ENCODE data around the gene ARHGAP8. TPM values are rescaled to one million over a fixed set of nuclear protein-coding genes. Genes with fewer than 3 reads are reported as not detected.

Gene ARHGAP8
- total RNA-seq, 4 donors from 2014 or later = 14.9 to 38.8 (median 18.3) TPM

DNA sequence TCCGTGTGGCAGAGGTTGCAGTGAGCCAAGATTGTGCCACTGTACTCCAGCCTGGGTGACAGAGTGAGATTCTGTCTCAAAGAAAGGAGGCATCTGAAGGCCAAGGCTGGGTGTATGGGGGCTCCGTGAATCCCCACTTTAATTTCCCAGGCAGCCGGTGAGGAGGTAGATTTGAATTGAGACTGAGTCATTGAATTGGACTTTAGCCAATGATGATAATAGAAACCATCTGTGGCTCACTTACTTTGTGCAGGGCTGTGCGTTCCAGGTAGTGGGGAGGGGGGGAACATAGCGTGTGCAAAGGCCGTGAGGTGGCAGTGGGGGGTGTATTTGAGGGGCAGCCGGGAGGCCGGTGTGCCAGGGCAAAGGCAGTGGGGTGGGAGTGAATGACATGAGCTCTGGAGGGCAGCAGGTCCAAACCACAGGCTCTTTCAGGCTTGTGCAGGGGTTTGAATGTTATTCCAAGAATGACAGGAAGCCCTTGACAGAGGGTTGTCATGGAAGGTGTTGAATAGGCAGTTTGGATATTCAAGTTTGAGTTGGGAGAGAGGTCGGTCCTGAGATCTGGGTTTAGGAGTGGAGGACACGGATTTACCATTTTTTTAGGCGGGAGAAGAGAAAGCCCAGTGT is 6.1 kb downstream of the ARHGAP8 start:
- Histone ChIP-seq H3K9me3 (no peaks in the 10 kb centered on the region), H3K4me1 (peaks cover 0 to 29% (median 0%) of the 10 kb centered on the region in 4 donors), H3K27me3 (no peaks in the 10 kb centered on the region), H3K36me3 (no peaks in the 10 kb centered on the region), H3K4me3 (no peak overlapping the region), H3K27ac (no peak overlapping the region)
- peak in 1 of 3 donors; percentile 49 for DNase-seq
- no peak for TF ChIP-seq POLR2A (IDR thresholded peaks at IDR 0.05)
- TF ChIP-seq, protein P1, sequence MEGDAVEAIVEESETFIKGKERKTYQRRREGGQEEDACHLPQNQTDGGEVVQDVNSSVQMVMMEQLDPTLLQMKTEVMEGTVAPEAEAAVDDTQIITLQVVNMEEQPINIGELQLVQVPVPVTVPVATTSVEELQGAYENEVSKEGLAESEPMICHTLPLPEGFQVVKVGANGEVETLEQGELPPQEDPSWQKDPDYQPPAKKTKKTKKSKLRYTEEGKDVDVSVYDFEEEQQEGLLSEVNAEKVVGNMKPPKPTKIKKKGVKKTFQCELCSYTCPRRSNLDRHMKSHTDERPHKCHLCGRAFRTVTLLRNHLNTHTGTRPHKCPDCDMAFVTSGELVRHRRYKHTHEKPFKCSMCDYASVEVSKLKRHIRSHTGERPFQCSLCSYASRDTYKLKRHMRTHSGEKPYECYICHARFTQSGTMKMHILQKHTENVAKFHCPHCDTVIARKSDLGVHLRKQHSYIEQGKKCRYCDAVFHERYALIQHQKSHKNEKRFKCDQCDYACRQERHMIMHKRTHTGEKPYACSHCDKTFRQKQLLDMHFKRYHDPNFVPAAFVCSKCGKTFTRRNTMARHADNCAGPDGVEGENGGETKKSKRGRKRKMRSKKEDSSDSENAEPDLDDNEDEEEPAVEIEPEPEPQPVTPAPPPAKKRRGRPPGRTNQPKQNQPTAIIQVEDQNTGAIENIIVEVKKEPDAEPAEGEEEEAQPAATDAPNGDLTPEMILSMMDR (IDR thresholded peaks at IDR 0.05) = no peak

DNA sequence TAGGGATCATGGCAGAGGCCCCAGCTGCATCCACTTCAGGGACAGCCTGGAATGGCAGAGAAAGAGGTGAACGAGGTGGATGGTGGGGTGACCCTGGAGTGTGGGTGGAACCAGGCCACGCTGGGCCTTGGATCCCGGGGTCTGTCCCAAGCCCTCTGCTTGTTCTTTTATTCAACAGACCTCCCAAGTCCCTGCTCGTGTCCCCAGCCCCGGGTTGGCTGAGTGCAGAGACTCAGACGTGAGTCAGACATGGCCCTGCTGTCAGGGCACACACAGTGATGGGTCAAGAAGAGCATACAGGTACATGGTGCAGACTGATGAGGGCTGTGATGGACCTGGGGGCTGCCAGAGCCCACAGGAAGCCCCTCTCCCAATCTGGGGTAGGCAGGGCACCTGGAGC is 6.6 kb downstream of the ARHGAP8 start:
- Histone ChIP-seq H3K36me3 (no peaks in the 10 kb centered on the region), H3K4me1 (peaks cover 0 to 28% (median 0%) of the 10 kb centered on the region in 4 donors), H3K4me3 (no peak overlapping the region), H3K27ac (no peak overlapping the region), H3K27me3 (no peaks in the 10 kb centered on the region), H3K9me3 (no peaks in the 10 kb centered on the region)
- peak in 1 of 3 donors; percentile 39 for DNase-seq
- no peak for TF ChIP-seq POLR2A (IDR thresholded peaks at IDR 0.05)
- TF ChIP-seq, protein P1 (IDR thresholded peaks at IDR 0.05) = no peak

GRCh38 chr22:44759430-44760310 is 7.3 kb downstream of the ARHGAP8 start:
- DNase-seq = no peak
- TF ChIP-seq POLR2A (IDR thresholded peaks at IDR 0.05) = no peak
- TF ChIP-seq, protein P1 (IDR thresholded peaks at IDR 0.05) = no peak
- H3K27ac ChIP-seq = no peak overlapping the region

DNA sequence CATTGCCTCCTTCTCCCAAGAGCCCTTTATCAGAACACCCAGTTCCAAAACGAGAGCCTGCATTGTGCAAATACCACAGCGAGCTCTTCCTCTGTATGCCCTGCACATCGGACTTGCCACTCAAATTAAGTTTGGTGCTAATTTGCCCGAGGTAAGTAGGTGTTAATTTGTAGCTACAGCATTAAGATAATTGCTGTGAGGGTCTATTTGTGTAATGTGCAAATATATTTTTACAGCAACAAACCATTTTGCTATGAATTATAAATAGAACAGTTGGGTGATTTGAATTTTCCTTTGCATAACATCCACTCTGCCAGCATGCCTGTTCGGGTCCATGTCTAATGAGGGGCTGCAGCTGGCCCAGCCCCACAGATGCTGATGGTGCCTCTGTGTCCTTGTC is 8.1 kb downstream of the ARHGAP8 start:
- no peak for DNase-seq
- Histone ChIP-seq H3K27me3 (no peaks in the 10 kb centered on the region), H3K36me3 (no peaks in the 10 kb centered on the region), H3K27ac (no peak overlapping the region), H3K4me1 (peaks cover 0 to 25% (median 0%) of the 10 kb centered on the region in 4 donors), H3K4me3 (no peak overlapping the region), H3K9me3 (no peaks in the 10 kb centered on the region)
- no peak for TF ChIP-seq POLR2A (IDR thresholded peaks at IDR 0.05)
- TF ChIP-seq, protein P1 (IDR thresholded peaks at IDR 0.05) = no peak

More at GRCh38 chr22:44759430-44760310, 7.3 kb downstream of the ARHGAP8 start:
- no peaks in the 10 kb centered on the region for H3K27me3 ChIP-seq
- peaks cover 0 to 28% (median 0%) of the 10 kb centered on the region in 4 donors for H3K4me1 ChIP-seq
- no peaks in the 10 kb centered on the region for H3K9me3 ChIP-seq
- H3K4me3 ChIP-seq = no peak overlapping the region
- H3K36me3 ChIP-seq = no peaks in the 10 kb centered on the region

GRCh38 chr22:44761025-44761424 is 8.7 kb downstream of the ARHGAP8 start:
- TF ChIP-seq POLR2A (IDR thresholded peaks at IDR 0.05) = no peak
- TF ChIP-seq, protein P1 (IDR thresholded peaks at IDR 0.05) = no peak
- H3K27me3 ChIP-seq = no peaks in the 10 kb centered on the region
- H3K4me3 ChIP-seq = no peak overlapping the region
- H3K4me1 ChIP-seq = peaks cover 0 to 21% (median 0%) of the 10 kb centered on the region in 4 donors
- H3K27ac ChIP-seq = no peak overlapping the region
- no peaks in the 10 kb centered on the region for H3K36me3 ChIP-seq
- H3K9me3 ChIP-seq = no peaks in the 10 kb centered on the region
- no peak for DNase-seq
